Pancreas (tissue), 10 donors: ENCODE data around the gene FRRS1L. TPM values are rescaled to one million over a fixed set of nuclear protein-coding genes. Genes with fewer than 3 reads are reported as not detected.
A peak's percentile ranks its signal among the peaks of the same experiment; 100 is the strongest.

ENCODE experiments used
- ATAC-seq, 4 donors: fragments of 200-7000 bp; cut with Tn5 transposase; one replicate each; pipeline versions ENCODE4 v1.8.0 to v1.9.1; 2020; ENCODE audit warnings: mild to moderate bottlenecking in 4 of 4, moderate library complexity in 4 of 4
- DNase-seq, 6 donors: peaks; one replicate each; pipeline ENCODE4 v3.0.0-alpha.2; 2020
- FAIRE-seq: peaks from 2 replicates; lab custom pipeline; 2012; peaks lifted over from hg19 to GRCh38; lab: Jason Lieb, UNC
- H3K27ac ChIP-seq, 4 donors: fragments of 200-600 bp; sonication (generic); 1 replicate in 3 of 4; 2 replicates in 1 of 4; pipeline versions ENCODE4 v1.5.0 to v1.8.0; 2020
- H3K27me3 ChIP-seq, 4 donors: fragments of 200-600 bp; one replicate each; pipeline ENCODE4 v1.8.0; 2021
- H3K36me3 ChIP-seq, 3 donors: fragments of 200-600 bp; sonication (generic) in 1 of 3; one replicate each; pipeline versions ENCODE4 v1.5.0 to v1.8.0; 2020 to 2021
- H3K4me1 ChIP-seq, 3 donors: fragments of 200-600 bp; one replicate each; pipeline ENCODE4 v1.8.0; 2021
- H3K4me3 ChIP-seq, 4 donors: fragments of 200-600 bp; sonication (generic) in 2 of 4; one replicate each; pipeline versions ENCODE4 v1.5.0 to v1.8.0; 2020 to 2021
- H3K9me3 ChIP-seq, 4 donors: fragments of 200-600 bp; one replicate each; pipeline ENCODE4 v1.8.0; 2021
- WGBS, 2 donors: extraction: QIAGEN DNeasy Blood & Tissue Kit; methylation state at CpG; one replicate each; pipeline ENCODE4 v1.1.7; 2013; 5-methylcytosine and 5-hydroxymethylcytosine counted together
- intact Hi-C, 3 donors: fragments of 100-400 bp; cut with DNase I; formaldehyde crosslinking; loops; one replicate each; pipeline versions ENCODE4 v1.11.1 to v1.14.2; 2022
- polyA plus RNA-seq, 2 donors: library from polyadenylated mRNA; stranded (reverse); fragments of 200-250 nt; gene quantifications; one replicate each; pipeline ENCODE4 v1.2.3, GENCODE V29; 2013
- total RNA-seq, 6 donors: library from RNA; stranded (reverse); fragmentation: NEBNext Ultra II Directional in 4 of 6; extraction: Animal tissue kit (Norgen Biotek cat#: 25700) in 4 of 6; gene quantifications; one replicate each; pipeline versions ENCODE4 v1.2.1 to v1.2.4, GENCODE V29; 2021 to 2023
- TF ChIP-seq, protein P1 (sequence below), 4 donors: fragments of 200-600 bp; sonication (generic) in 3 of 4; IDR thresholded peaks; one replicate each; pipeline versions ENCODE4 v1.5.0 to v1.8.0; 2021; ENCODE audit warnings: antibody characterized with exemption in 4 of 4
- donor health status: healthy with polysubstance abuse.
- donor health status: DM: no; HTN: no; CAD: no; lungs with moderate emphysema.
- donor health status: DM: no; HTN: no; CAD: no.
- donor health status: control.
- donor health status: control.
- donor health status: Bipolar disorder and iron deficiency.
- donor health status: DM: yes; HTN: yes; CAD: no.
- donor health status: DM: no; HTN: no; CAD: no.
- donor health status: DM: no; HTN: no; CAD: no.
- donor health status: DM: yes; HTN: yes; CAD: no.

FRRS1L gene
- total and polyA plus RNA-seq, 8 donors, result 0.19 to 3.0 (median 0.80) TPM

DNA sequence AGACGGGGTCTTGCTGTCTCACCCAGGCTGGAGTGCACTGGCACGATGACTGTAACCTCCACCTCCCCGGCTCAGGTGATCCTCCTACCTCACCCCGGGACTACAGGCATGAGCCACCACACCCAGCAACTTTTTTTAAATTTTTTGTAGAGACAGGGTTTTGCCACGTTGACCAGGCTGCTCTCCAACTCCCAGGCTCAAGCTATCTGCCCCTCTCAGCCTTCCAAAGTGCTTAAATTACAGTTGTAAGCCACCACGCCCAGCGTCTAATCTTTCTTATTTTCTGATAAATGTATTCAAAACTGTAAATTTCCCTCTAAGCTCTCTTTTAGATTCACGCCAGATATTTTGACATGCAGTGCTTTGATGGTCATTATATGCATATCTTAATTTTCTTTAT is 10.3 kb downstream of the FRRS1L start:
- DNase-seq, result no peak
- 71 to 81% methylated on average over 7 to 8 of the region's 8 CpGs for WGBS, 2 donors
- FAIRE-seq, result no peak
- Histone ChIP-seq H3K27me3 (no peaks in the 10 kb centered on the region), H3K27ac (no peak overlapping the region), H3K4me3 (no peak overlapping the region), H3K9me3 (no peaks in the 10 kb centered on the region), H3K36me3 (no peaks in the 10 kb centered on the region), H3K4me1 (no peaks in the 10 kb centered on the region)
- TF ChIP-seq, protein P1, sequence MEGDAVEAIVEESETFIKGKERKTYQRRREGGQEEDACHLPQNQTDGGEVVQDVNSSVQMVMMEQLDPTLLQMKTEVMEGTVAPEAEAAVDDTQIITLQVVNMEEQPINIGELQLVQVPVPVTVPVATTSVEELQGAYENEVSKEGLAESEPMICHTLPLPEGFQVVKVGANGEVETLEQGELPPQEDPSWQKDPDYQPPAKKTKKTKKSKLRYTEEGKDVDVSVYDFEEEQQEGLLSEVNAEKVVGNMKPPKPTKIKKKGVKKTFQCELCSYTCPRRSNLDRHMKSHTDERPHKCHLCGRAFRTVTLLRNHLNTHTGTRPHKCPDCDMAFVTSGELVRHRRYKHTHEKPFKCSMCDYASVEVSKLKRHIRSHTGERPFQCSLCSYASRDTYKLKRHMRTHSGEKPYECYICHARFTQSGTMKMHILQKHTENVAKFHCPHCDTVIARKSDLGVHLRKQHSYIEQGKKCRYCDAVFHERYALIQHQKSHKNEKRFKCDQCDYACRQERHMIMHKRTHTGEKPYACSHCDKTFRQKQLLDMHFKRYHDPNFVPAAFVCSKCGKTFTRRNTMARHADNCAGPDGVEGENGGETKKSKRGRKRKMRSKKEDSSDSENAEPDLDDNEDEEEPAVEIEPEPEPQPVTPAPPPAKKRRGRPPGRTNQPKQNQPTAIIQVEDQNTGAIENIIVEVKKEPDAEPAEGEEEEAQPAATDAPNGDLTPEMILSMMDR (IDR thresholded peaks at IDR 0.05), result no peak
- intact Hi-C loops, result no loop called here
- ATAC-seq, result no peak

GRCh38 chr9:109150925-109151545 is 16.0 kb downstream of the FRRS1L start:
- WGBS, 2 donors, result 52 to 72% methylated on average over 3 of the region's 3 CpGs
- ATAC-seq, result peak in 2 of 4 donors; percentile 35 to 62
- H3K36me3 ChIP-seq, result no peaks in the 10 kb centered on the region
- no peaks in the 10 kb centered on the region for H3K27me3 ChIP-seq
- no peaks in the 10 kb centered on the region for H3K4me1 ChIP-seq
- no peak overlapping the region for H3K27ac ChIP-seq
- H3K9me3 ChIP-seq, result no peaks in the 10 kb centered on the region
- peak in 2 of 6 donors; percentile 5 to 22 for DNase-seq
- FAIRE-seq, result no peak
- no peak overlapping the region for H3K4me3 ChIP-seq
- intact Hi-C loops, result no loop called here
- TF ChIP-seq, protein P1 (IDR thresholded peaks at IDR 0.05), result no peak

DNA sequence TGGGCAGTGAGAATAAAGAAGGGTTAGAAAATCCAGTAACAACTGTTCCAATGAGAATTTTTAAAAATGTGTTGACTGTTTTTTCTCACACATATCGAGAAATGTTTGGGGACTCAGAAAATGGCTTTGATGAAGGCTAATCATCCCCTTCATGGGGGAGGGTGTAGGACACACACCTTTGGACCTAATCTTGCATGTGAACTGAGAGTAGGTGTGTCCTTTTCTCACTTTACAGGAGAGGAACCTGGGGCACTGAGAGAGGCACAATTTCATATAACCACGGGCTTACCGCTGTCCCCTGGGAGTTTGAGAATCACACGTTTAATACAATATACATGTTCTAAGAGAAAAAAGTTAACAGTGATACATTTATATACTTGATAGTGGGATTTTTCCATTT is 17.3 kb downstream of the FRRS1L start:
- H3K27me3 ChIP-seq, result no peaks in the 10 kb centered on the region
- ATAC-seq (no peak), FAIRE-seq (no peak), DNase-seq (no peak)
- H3K27ac ChIP-seq, result no peak overlapping the region
- H3K4me3 ChIP-seq, result no peak overlapping the region
- TF ChIP-seq, protein P1 (IDR thresholded peaks at IDR 0.05), result no peak
- H3K4me1 ChIP-seq, result no peaks in the 10 kb centered on the region
- no peaks in the 10 kb centered on the region for H3K9me3 ChIP-seq
- no peaks in the 10 kb centered on the region for H3K36me3 ChIP-seq
- WGBS, 2 donors, result 89 to 93% methylated on average over 4 of the region's 4 CpGs
- intact Hi-C loops, result no loop called here

- FAIRE-seq, result no peak
- intact Hi-C loops, result no loop called here
- Histone ChIP-seq H3K36me3 (no peaks in the 10 kb centered on the region), H3K9me3 (no peaks in the 10 kb centered on the region), H3K27me3 (no peaks in the 10 kb centered on the region), H3K4me1 (no peaks in the 10 kb centered on the region), H3K27ac (no peak overlapping the region), H3K4me3 (no peak overlapping the region)
- WGBS, 2 donors, result 81 to 87% methylated on average over 5 of the region's 5 CpGs
- TF ChIP-seq, protein P1 (IDR thresholded peaks at IDR 0.05), result no peak
- no peak for DNase-seq
- ATAC-seq, result no peak
These were observed 18.0 kb downstream of the FRRS1L start for GRCh38 chr9:109149089-109149488.

DNA sequence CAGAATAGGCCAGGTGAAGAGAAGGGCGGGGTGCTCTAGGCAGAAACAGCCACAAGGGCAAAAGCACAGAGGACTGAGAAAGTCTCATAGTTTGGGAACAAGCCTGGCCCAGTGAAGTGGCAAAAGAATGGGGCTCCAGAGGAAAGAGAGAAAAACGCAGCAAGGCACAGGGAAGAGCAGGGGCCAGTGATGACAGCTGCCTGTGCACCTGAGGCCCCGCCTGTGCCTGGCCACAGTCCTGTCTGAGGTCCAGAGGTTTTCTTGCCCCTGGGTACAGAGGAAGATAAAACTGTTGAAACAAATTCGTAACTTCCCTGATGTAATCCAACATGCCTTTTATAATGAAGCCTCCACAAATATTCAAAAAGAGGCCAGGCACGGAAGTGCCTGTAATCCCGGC is 22.0 kb downstream of the FRRS1L start:
- no peak for ATAC-seq
- FAIRE-seq, result no peak
- TF ChIP-seq, protein P1 (IDR thresholded peaks at IDR 0.05), result no peak
- H3K4me3 ChIP-seq, result no peak overlapping the region
- H3K36me3 ChIP-seq, result no peaks in the 10 kb centered on the region
- no peaks in the 10 kb centered on the region for H3K4me1 ChIP-seq
- no peaks in the 10 kb centered on the region for H3K9me3 ChIP-seq
- DNase-seq, result no peak
- H3K27me3 ChIP-seq, result no peaks in the 10 kb centered on the region
- H3K27ac ChIP-seq, result no peak overlapping the region
- intact Hi-C loops, result no loop called here
- 77 to 86% methylated on average over 6 of the region's 6 CpGs for WGBS, 2 donors
